ENCODE results near the gene SGCD. TPM values are rescaled to one million over a fixed set of nuclear protein-coding genes. Genes with fewer than 3 reads are reported as not detected.

The SGCD gene
- polyA plus RNA-seq, 1 of the 3 experiments (the other 2 are of a cell fraction), result 0.87 TPM

- H3K9me3 ChIP-seq, result no peaks in the 10 kb centered on the region
- no peak overlapping the region for H2AFZ ChIP-seq (ENCODE audit: low read depth)
- H3K9me2 ChIP-seq, result 0 out of 2 replicates have a peak, but pooled peaks cover 3% of the 10 kb centered on the region
- no peaks in the 10 kb centered on the region for H3K36me3 ChIP-seq (replicated peaks in 1 of 2; ENCODE audit: control insufficient read depth in 1 of 2, insufficient read depth in 2 of 2, low read length in 1 of 2)
- TF ChIP-seq FOXJ3 (CRISPR knock-in tag; IDR thresholded peaks at IDR 0.05) (no peak), USF1 (IDR thresholded peaks at IDR 0.05; ENCODE audit: borderline replicate concordance, low read depth) (no peak), NRF1 (IDR thresholded peaks at IDR 0.05; ENCODE audit: low read depth, low read length) (no peak), MXI1 (IDR thresholded peaks at IDR 0.05; ENCODE audit: low read depth, low read length) (no peak), FOSL2 (IDR thresholded peaks at IDR 0.05; ENCODE audit: borderline replicate concordance, low read depth) (no peak), RAD21 (IDR thresholded peaks at IDR 0.05; ENCODE audit: low read length) (no peak), MEF2A (IDR thresholded peaks at IDR 0.05; ENCODE audit: borderline replicate concordance, low read depth) (no peak), RCOR1 (IDR thresholded peaks at IDR 0.05; ENCODE audit: low read length) (no peak), RXRA (IDR thresholded peaks at IDR 0.05; ENCODE audit: borderline replicate concordance, low read depth) (no peak), USF2 (IDR thresholded peaks at IDR 0.05; ENCODE audit: borderline replicate concordance, low read depth, low read length) (no peak)
- H3F3A ChIP-seq (replicated peaks; ENCODE audit: insufficient read depth), result no peaks in the 10 kb centered on the region
- ChIA-PET POLR2A (no interaction called here), CTCF (interaction anchor here (0.9 to 1.2 kb wide), 2 partner anchors 11 to 13 kb away, joined by 3 read pairs; no protein-coding TSS in a partner anchor)
- no peaks in the 10 kb centered on the region for H4K20me1 ChIP-seq (ENCODE audit: insufficient read depth)
- no peak overlapping the region for H3K27ac ChIP-seq (ENCODE audit: low read depth in 2 of 2, low read length in 1 of 2)
- DNase-seq, result no peak
- H3K4me3 ChIP-seq (ENCODE audit: low read depth in 2 of 2, low read length in 1 of 2), result no peak overlapping the region
- H3K79me2 ChIP-seq (ENCODE audit: insufficient read depth), result no peaks in the 10 kb centered on the region
- H3K9ac ChIP-seq, result no peak overlapping the region
- 23% methylated on average over 1 of the region's 1 CpG for WGBS (ENCODE audit: low lambda C conversion rate)
- no peaks in the 10 kb centered on the region for H3K27me3 ChIP-seq (ENCODE audit: insufficient read depth)
- H3K4me1 ChIP-seq (ENCODE audit: control insufficient read depth in 1 of 2, insufficient read depth in 2 of 2, low read depth in 1 of 2, low read length in 1 of 2), result peaks cover 0 to 2% of the 10 kb centered on the region in 2 experiments; a peak in 1 of 4 replicates
- H3K4me2 ChIP-seq, result no peak overlapping the region
These were observed 201.7 kb downstream of the SGCD start for GRCh38 chr5:156528673-156529072.

- no peak overlapping the region for H3K4me3 ChIP-seq (ENCODE audit: low read depth in 2 of 2, low read length in 1 of 2)
- TF ChIP-seq YY1 (IDR thresholded peaks at IDR 0.05; ENCODE audit: low read depth) (no peak), USF1 (IDR thresholded peaks at IDR 0.05; ENCODE audit: borderline replicate concordance, low read depth) (no peak), SMC3 (IDR thresholded peaks at IDR 0.05; ENCODE audit: low read depth, low read length) (no peak), IRF3 (IDR thresholded peaks at IDR 0.05; ENCODE audit: low read depth, low read length) (no peak), JUND (IDR thresholded peaks at IDR 0.05) (no peak), PBX3 (IDR thresholded peaks at IDR 0.05) (no peak), RFX5 (IDR thresholded peaks at IDR 0.05; ENCODE audit: low read length) (no peak), REST (IDR thresholded peaks at IDR 0.05; ENCODE audit: low read depth, low read length) (no peak), GATA2 (CRISPR knock-in tag; IDR thresholded peaks at IDR 0.05) (no peak), SIN3A (IDR thresholded peaks at IDR 0.05; ENCODE audit: borderline replicate concordance, low read depth, low read length) (no peak)
- H3K4me1 ChIP-seq (ENCODE audit: control insufficient read depth in 1 of 2, insufficient read depth in 2 of 2, low read depth in 1 of 2, low read length in 1 of 2), result peaks cover 0 to 2% of the 10 kb centered on the region in 2 experiments; a peak in 1 of 4 replicates
- no peaks in the 10 kb centered on the region for H3K36me3 ChIP-seq (replicated peaks in 1 of 2; ENCODE audit: control insufficient read depth in 1 of 2, insufficient read depth in 2 of 2, low read length in 1 of 2)
- no peak for DNase-seq
- H3K9me3 ChIP-seq, result no peaks in the 10 kb centered on the region
- no peaks in the 10 kb centered on the region for H3F3A ChIP-seq (replicated peaks; ENCODE audit: insufficient read depth)
- no peaks in the 10 kb centered on the region for H4K20me1 ChIP-seq (ENCODE audit: insufficient read depth)
- 0 out of 2 replicates have a peak, but pooled peaks cover 3% of the 10 kb centered on the region for H3K9me2 ChIP-seq
- CTCF ChIA-PET, result no interaction called here
- POLR2A ChIA-PET, result no interaction called here
- no peak overlapping the region for H3K9ac ChIP-seq
- WGBS (ENCODE audit: low lambda C conversion rate), result 24% methylated on average over 1 of the region's 1 CpG
- no peaks in the 10 kb centered on the region for H3K79me2 ChIP-seq (ENCODE audit: insufficient read depth)
- no peak overlapping the region for H2AFZ ChIP-seq (ENCODE audit: low read depth)
- no peak overlapping the region for H3K4me2 ChIP-seq
- H3K27me3 ChIP-seq (ENCODE audit: insufficient read depth), result no peaks in the 10 kb centered on the region
- H3K27ac ChIP-seq (ENCODE audit: low read depth in 2 of 2, low read length in 1 of 2), result no peak overlapping the region
These were observed 202.9 kb downstream of the SGCD start for GRCh38 chr5:156529892-156530291.

All from SK-N-SH (cell line).